ENCODE measurements around the gene CCL15.

CCL15 gene

DNA sequence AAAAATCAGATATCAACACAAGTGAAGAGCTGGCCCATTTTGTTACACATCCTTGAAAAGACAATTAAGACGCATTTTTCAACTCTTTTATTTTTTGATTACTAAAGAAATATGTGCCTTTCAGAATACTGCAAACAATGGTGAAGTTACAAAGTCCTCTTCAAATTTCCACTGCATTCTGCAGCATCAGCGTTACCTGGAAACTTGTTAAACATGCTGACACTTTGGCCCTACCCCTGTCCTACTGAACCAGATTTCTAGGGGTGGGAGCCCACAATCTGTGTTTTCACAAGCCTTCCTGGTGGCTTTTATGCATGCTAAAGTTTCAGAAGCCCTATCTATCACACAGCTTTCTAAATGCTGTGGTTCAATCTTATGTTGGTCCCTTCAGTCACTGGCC, 10.3 kb downstream of the CCL15 start:
- DNase-seq (ENCODE audit: low read depth): no peak

DNA sequence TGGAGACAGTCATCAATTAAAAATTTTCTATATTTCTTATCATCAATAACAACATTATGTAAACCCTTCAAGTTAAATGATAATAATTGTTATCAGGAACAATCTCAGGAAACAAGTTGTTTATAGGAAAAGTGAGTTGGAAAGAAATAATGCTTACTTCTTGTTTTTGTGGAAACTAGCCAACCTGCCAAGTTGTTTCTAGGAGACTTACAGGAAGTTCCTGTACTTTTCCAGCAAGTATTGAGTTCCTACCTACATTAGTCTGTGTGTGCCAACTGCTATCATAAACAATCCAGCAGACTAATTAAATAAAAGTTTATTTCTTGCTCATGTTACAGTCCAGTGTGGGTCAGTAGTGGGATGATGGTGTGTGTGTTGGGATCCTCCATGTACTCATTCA, 13.2 kb downstream of the CCL15 start:
- DNase-seq (ENCODE audit: low read depth): no peak

DNA sequence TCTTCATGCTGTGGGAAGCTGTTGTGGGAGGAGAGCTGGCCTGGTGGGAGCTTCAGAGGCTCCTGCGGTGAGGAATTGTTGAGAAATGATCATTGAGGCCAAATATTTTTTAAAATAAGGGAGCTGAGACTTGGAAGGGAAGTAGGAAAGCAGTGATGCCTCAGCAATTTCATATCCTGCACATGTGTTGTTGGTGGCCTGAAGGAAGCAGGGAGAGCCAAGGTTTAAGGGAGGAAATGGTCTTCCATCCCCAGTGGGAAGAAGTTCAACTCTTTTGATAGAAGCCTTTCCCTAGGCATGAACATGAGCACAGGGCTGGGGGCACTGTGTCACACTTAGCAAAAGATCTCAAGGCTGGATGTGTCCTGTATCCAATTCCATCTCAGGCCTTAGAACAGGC, 14.7 kb downstream of the CCL15 start, which contains the start of gene CCL14:
CCL14 (minus strand) TSS at position 87 of the 400 bp plus-strand sequence; CDS start at position 7, 80 bp downstream.
- DNase-seq (ENCODE audit: low read depth): no peak

DNA sequence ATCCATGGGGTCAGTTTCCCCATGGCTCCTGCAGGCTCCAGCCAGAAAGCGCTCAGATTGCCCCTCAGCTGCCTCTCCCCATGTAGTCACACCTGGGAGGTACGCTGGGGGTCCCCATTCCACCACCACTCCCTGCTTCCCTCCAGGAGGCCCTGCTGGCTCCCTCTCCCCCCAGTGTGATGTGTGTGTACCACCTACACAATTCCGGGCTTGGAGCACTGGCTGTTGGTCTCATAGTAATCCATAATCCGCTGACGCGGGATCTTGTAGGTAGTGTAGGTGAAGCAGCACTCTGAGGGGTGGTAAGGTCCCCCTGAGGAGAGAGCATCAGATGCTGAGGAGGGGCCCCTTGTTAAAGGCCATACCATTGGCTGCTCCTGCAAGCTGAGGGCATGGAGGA, 17.2 kb downstream of the CCL15 start:
- DNase-seq (ENCODE audit: low read depth): no peak

DNA sequence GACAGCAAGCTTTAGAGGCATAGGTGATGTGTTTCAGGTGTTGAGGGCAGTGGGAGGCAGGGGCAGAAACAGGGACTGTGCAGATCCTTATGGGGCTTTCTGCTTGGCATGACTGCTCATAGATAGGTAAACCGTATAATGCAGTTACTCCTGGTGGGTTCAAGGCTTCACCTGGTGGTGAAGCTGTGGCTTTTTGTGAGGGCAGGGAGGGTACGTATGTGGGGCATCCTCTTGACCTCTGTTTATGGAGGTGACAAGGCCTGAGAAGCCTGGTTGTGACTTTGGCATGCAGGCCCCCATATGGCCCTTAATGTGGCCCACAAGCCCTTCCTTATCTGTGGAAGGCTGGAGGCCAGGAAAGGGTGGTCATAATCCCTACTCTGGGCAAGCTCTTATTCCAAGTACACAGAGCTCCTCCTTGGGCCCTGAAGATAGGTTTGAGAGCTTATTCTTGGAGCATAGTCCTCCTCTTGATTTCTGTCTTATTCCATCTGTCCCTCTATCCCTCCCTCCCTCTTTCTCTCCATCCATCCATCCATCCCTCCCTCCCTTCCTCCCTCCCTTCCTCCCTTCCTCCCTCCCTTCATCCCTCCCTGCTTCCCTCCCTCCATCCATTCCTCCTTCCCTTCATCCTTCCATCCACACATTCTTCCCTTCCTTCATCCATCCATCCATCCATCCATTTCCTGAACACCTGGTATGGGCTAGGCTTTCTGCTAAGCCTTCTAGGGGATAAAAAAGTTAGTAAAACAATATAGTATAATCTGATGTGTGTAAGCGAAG, 18.8 kb downstream of the CCL15 start:
- DNase-seq (ENCODE audit: low read depth): no peak

DNA sequence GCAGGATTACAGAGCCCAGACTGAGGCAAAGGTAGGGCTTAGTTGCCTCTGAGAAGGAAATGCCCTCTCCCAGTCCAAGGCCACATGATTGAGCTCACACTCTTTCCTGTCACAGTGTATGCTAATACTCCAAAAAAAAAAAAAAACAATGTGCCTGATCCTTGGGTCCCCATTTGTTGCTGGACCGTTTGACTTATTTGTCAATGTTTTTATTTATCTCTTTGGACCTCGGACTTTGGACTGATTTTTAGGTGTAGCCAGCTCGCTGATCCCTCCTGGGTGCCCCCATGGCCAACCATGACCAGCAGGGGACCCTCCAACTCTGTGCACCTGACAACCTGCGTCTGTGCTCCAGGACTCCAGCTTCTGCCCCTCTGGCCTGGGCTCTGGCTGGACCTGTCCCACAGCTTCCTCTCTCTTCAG, 19.4 kb downstream of the CCL15 start:
- DNase-seq (ENCODE audit: low read depth): no peak

DNA sequence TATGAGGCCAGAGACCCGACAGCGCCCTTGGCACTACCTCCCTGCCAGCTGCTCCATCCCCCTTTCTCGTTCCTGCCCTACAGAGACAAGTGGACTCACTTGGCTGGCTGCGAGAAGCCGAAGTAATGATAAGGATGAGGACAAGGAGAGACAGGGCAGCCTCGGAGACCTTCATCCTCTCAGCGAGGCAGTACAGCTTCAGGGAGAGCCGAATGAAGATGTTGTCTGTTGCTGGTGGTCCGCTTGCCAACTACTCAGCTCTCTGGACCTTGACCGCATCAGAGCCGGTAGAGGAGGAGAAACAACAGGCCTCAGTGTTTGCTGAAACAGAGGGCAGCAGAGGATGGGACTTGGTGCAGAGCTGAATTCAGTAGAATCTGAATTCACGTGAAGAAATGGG, 20.1 kb downstream of the CCL15 start, which contains the start of gene CCL16:
CCL16 (minus strand) TSS at position 252 of the 400 bp plus-strand sequence; CDS start at position 175, 77 bp downstream.
- DNase-seq (ENCODE audit: low read depth): no peak

DNA sequence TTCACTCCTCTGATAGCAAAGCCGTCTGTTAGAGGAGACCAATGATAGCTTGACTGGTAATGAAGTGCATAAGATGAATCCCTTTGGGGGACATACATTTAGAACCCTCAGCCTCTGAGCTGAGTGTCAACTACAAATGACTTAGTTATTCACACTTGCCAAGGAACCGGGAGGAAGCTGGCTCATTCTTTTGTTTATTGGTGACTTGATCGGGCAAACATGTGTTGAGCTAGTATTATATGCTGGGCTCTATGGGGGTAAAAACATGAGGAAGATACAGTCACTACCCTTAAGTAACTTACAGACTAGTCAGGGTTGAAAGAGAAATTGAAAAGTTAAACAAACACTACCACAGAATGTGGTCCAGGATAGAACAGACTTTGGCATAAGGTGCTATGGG, 23.0 kb downstream of the CCL15 start:
- peak; percentile 20 for DNase-seq (ENCODE audit: low read depth)

DNA sequence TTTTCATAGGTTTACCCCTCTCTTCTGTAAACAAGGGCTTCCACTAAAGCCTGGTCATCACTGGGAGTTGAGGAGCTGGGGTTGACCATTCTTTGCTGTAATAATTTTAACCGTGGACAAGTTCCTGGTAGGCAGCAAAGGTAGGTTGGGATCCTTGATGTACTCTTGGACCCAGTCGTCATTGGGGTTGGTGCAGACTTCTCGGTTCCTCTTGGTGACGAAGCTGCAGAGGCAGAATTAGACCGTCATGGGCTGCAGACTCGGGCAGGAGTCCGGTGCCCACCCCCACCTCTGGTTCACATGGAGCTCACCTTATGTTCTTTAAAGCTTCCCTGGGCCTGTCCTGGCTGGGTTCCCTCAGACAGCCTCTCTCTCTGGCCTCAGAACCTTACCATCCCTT, 23.8 kb downstream of the CCL15 start:
- no peak for DNase-seq (ENCODE audit: low read depth)

DNA sequence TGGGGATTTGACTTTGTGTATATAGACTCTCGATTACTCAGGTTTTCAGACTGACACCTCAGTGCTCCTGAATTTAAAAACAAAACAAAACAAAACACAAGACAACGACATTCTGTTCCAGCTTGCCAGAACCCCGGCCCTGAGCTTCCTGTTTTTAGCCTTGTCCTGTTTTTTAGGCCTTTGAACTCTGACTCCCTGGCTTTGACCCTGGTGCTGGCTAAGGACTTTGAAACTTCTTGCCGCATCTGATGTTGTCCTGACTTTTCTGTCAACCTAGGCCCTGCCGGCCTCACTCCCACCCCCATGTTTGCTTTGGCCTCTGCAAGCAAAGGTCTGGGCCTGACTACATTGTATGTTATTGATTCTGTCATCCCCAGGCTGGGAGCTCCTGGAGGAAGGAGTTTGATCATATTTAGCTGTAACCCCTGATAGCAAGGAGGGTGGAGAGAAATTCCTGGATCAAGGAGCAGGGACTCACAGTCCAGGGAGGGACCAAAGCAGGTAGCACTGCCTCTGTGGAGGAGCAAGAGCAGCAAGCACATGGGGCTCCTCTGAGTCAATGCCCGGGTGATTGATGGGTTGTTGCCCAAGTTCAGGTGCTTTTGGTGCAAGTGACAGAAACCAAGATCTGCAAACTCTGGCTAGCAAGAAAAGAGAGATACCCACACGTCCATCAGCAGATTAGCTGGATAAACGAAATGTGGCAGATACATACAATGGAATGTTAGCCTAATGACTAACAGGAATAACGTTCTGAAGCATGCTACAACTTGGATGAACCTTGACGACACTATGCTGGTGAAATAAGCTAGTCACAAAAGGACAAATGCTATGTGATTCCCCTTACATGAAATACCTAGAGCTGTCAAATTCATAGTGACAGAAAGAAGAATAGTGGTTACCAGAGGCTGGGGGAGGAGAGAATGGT, 27.8 kb downstream of the CCL15 start:
- DNase-seq (ENCODE audit: low read depth): peak; percentile 31

DNA sequence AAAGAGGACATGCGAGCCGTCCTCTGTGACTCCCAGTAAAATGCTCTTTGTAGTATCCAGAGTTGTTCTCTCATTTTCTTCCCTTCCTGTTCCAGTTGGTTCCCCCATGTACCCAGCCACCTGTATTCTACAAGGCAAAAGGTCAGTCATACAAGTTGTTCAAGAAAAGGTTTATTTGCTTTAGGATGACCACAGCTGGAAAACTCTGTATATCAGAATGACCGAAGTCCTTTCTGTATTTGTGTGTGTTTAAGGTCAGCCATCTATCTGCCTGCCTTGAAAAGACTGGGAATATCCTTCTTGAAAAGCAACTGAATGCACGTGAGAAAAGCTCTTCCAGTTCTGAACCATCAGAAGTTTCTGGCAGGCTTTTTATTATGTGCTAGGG, 28.4 kb downstream of the CCL15 start:
- DNase-seq (ENCODE audit: low read depth): no peak

DNA sequence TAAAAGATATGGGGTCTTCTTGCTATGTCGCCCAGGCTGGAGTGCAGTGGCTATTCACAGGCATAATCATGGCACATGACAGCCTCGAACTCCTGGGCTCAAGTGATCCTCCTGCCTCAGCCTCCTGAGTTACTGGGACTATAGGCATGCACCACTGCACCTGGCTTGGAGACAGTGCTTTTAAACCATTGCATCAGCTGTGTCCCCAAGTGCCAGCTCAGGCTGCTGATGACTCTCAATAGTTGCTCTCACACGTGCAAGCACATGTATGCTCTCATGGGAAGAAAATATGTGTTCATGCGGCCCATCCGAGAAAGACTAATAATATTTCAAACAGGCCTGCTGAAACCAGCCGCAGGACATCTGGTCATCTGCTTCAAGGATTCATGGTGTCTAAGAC, 28.8 kb downstream of the CCL15 start:
- no peak for DNase-seq (ENCODE audit: low read depth)

DNA sequence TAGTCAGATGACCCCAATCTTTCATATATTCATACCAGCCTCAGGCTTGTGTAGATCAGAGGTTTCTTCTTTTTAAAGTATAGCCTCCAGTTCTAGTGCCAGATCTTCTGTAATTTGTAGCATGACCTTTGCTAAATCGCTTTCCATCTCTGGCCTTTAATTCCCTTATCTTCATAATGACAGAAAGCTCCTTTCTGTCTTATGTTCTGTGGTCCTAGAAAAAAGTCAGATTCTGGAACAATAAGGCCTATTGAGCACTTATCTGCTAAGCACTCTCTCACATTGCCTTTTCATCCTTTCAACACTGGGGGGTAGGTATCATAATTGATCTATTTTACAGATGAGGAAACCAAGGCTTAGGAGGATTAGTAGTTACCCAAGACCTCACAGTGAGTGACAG, 29.3 kb downstream of the CCL15 start:
- DNase-seq (ENCODE audit: low read depth): no peak

DNA sequence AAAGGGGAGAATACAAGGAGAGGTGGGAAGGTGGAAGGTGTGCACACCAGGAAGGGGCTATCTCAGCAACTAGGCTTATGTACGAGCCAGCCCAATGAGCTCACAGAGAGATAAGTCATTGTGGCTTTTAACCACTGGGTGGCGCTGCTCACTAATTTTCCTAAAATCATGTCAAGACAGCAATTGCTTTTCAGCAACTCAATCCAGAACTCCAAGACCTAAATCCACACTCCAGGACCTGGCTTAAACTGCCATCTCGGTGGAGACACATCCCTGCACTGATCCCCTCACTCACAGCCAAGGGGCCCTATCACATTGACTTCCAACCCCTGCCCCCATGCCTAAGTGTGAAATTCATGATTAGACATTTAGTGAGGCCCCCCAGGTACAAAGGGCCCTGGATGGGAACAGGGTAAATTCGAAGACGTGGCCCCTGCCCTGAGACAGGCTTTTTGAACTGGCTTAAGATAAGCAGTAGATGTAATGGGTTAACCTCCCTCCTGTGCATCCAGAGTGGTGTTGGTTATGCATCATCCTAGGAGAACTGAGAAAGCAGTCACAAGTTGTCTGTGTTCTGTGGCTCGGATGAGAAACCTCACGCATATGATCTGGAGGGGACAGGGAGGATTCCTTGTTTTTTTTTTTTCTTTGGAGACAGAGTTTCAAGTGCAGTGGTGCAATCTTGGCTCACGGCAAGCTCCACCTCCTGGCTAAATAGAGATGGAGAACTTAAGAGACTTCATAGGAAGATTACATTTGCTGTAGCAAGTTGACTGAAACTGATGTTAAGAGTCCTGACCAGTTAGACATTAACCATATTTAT, 31.6 kb downstream of the CCL15 start:
- DNase-seq (ENCODE audit: low read depth): peak; percentile 78

DNA sequence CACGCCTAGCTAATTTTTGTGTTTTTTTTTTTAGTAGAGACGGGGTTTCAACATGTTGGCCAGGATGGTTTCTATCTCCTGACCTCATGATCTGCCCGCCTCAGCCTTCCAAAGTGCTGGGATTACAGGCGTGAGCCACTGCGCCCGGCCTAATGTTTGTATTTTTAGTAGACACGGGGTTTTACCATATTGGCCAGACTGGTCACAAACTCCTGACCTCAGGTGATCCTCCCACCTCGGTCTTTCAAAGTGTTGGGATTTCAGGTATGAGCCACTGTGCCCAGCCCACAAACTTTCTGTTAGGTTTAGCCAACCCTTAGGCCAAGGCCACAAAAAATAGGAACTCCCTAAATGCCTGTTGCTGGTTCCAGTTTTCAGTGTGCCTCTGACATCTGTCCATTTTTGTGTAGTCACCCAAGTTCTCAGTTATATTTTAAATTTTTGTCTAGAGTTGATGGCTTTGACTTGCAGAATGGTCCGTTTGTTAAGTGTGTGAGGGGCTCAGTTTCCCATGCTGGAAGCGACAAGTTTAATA, 32.8 kb downstream of the CCL15 start:
- DNase-seq (ENCODE audit: low read depth): no peak

DNA sequence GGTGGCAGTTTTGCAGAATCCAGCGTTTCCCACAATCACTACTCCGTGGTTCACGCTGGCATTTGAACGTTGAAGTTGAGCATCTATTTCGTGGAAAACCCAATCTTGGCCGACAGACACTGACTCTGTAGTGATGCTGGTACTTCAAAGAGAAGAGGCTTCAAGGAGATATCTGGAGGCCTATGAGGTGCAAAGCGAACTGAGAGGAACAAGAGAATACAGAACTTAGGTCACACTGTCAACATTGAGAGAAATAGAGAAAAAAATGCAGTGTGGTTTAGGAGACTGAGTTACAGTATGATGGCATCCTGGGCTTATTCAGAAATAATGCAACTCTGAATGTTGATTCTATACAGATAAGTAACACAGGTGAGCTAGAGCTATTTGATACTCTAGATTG, 36.1 kb downstream of the CCL15 start:
- DNase-seq (ENCODE audit: low read depth): no peak

DNA sequence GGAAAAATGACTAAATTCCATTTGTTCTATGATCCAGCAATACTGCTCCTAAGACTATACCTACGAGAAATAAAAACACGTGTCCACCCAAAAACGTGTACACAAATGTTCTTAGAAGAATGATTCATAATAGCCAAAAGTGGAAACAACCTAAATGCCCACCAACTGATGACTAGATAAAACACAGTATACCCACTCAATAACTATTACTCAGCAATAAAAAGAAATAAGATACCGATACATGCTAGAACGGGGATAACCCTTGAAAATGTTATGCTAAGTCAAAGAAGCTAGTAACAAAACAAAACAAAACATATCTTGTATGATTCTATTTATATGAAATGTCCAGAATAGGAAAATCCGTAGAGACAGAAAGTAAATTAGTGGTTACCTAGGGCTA, 37.7 kb downstream of the CCL15 start:
- no peak for DNase-seq (ENCODE audit: low read depth)

DNA sequence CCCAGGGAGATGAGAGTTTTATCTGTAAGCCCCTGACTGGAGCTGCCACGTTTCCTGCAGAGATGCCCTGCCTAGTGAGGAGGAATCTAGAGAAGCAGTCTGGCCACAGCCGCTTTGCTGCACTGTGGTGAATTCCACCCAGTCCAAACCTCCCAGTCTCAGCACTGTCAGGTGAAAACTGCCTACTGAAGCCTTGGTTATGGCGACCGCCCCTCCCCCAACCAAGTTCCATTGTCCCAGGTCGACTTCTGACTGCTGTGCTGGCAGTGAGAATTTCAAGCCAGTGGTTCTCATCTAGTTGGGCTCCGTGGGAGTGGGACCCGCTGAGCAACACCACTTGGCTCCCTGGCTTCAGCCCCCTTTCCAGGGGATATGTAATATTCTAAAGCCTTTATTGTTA, 47.6 kb downstream of the CCL15 start:
- DNase-seq (ENCODE audit: low read depth): no peak

DNA sequence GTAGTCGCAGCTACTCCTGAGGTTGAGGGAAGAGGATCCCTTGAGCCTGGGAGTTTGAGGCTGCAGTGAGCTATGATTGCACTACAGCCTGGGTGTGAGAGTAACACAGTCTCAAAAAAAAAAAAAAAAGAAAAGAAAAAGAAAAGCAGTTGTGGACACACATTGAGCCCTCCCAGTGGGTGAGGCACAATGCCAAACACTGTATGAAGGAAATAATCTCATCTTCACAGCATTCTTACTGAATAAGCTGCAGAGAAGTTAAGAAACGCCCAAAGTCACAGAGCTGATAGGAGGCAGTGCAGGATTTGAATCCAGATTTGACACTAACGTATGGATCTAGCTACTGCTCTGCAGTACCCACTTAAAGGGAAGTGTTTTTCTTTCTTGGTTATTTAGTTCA, 52.0 kb downstream of the CCL15 start:
- DNase-seq (ENCODE audit: low read depth): no peak

DNA sequence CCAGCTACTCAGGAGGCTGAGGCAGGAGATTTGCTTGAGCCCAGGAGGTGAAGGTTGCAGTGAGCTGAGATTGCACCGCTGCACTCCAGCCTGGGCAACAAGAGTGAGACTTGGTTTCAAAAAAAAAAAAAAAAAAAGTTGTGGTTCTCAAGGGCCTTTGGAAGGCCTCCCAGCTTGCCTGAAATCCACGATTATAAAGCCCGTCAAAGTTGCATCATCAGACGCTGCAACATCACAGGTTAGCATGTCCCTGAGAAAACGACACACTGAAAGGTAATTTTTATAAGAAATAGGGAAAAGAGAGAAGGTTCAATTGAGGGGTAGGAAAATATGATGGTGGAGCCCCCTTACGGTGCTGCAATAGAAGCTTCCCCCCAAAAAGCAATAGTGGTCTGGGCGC, 53.3 kb downstream of the CCL15 start:
- no peak for DNase-seq (ENCODE audit: low read depth)
